ENCODE results near the gene GFOD1.
"Not testable (repeated sequence)": the region's sequence is repeated elsewhere in the genome, so short reads cannot be mapped to it uniquely, and the experiment has no call there.

GFOD1 gene

GRCh38 chr6:13407709-13408695 is 79.4 kb downstream of the GFOD1 start:
- peak in 2 of 58 donors; percentile 16 to 21 for DNase-seq

- DNase-seq: no peak
These were observed 80.1 kb downstream of the GFOD1 start for GRCh38 chr6:13407368-13407708.

- peak in 29 of 58 donors; percentile 18 to 80 (median 37) for DNase-seq
These were observed 80.6 kb downstream of the GFOD1 start for GRCh38 chr6:13406781-13407180.

GRCh38 chr6:13405961-13406477 is 81.4 kb downstream of the GFOD1 start:
- peak in 20 of 58 donors; percentile 24 to 81 (median 49) for DNase-seq

GRCh38 chr6:13404892-13405254 is 82.5 kb downstream of the GFOD1 start:
- no peak for DNase-seq

- DNase-seq: peak in 2 of 58 donors; percentile 25 to 47
These were observed 83.0 kb downstream of the GFOD1 start for GRCh38 chr6:13404228-13404891.

- no peak for DNase-seq
These were observed 84.7 kb downstream of the GFOD1 start for GRCh38 chr6:13402711-13403110.

- no peak for DNase-seq
These were observed 86.6 kb downstream of the GFOD1 start for GRCh38 chr6:13400772-13401171.

- peak in 3 of 58 donors; percentile 10 to 30 (median 24) for DNase-seq
These were observed 88.9 kb downstream of the GFOD1 start for GRCh38 chr6:13398421-13398994.

- no peak for DNase-seq
These were observed 89.4 kb downstream of the GFOD1 start for GRCh38 chr6:13398069-13398381.

GRCh38 chr6:13397359-13398068 is 89.9 kb downstream of the GFOD1 start:
- DNase-seq: no peak

GRCh38 chr6:13396241-13396792 is 91.1 kb downstream of the GFOD1 start:
- no peak for DNase-seq

GRCh38 chr6:13395272-13396237 is 91.8 kb downstream of the GFOD1 start:
- DNase-seq: peak in 31 of 58 donors; percentile 11 to 87 (median 33)

GRCh38 chr6:13392462-13392861 is 94.9 kb downstream of the GFOD1 start:
- no peak for DNase-seq

GRCh38 chr6:13391537-13391936 is 95.9 kb downstream of the GFOD1 start:
- no peak for DNase-seq

- no peak for DNase-seq
These were observed 96.7 kb downstream of the GFOD1 start for GRCh38 chr6:13390658-13391057.

GRCh38 chr6:13389237-13389636 is 98.2 kb downstream of the GFOD1 start:
- not testable (repeated sequence) for DNase-seq

GRCh38 chr6:13388769-13389168 is 98.6 kb downstream of the GFOD1 start:
- not testable (repeated sequence) for DNase-seq

- no peak for DNase-seq
These were observed 102.4 kb downstream of the GFOD1 start for GRCh38 chr6:13384966-13385365.

GRCh38 chr6:13384506-13384905 is 102.9 kb downstream of the GFOD1 start:
- DNase-seq: no peak

Measured in anterior cingulate cortex (tissue), 58 donors.